DOHH2 (cell line): ENCODE data around the gene TTC28.

Experiments used
- H3F3A ChIP-seq: fragments of 200-600 bp; sonication (generic), shearing (Covaris generic); 2 replicates; pipeline ENCODE4 v1.6.0; 2016; ENCODE audit warnings: antibody characterized with exemption, mild to moderate bottlenecking; ENCODE audit not compliant: control insufficient read depth, insufficient read depth
- H3K27ac ChIP-seq: fragments of 200-600 bp; sonication (generic); 2 replicates; pipeline ENCODE4 v1.5.1; 2014; ENCODE audit warnings: low read depth, mild to moderate bottlenecking, low read length, moderate library complexity
- H3K27me3 ChIP-seq: fragments of 200-600 bp; sonication (generic); 2 replicates; pipeline ENCODE4 v1.6.1; 2014; ENCODE audit warnings: mild to moderate bottlenecking, low read length, mixed read lengths; ENCODE audit not compliant: control insufficient read depth
- H3K36me3 ChIP-seq: fragments of 200-600 bp; sonication (generic); 2 replicates; pipeline ENCODE4 v1.6.1; 2014; ENCODE audit warnings: mild to moderate bottlenecking, low read length, moderate library complexity, mixed read lengths; ENCODE audit not compliant: control insufficient read depth
- H3K4me1 ChIP-seq: fragments of 200-600 bp; sonication (generic); 2 replicates; pipeline ENCODE4 v1.6.1; 2014; ENCODE audit warnings: mild to moderate bottlenecking, low read length, mixed read lengths; ENCODE audit not compliant: control insufficient read depth
- H3K4me2 ChIP-seq: fragments of 200-600 bp; sonication (generic); 2 replicates; pipeline ENCODE4 v1.6.0; 2014; ENCODE audit warnings: mild to moderate bottlenecking, low read length, moderate library complexity
- H3K4me3 ChIP-seq: fragments of 200-600 bp; sonication (generic); 2 replicates; pipeline ENCODE4 v1.5.1; 2014; ENCODE audit warnings: mild to moderate bottlenecking, low read length, mixed read lengths
- H3K79me2 ChIP-seq: fragments of 200-600 bp; sonication (generic); 2 replicates; pipeline ENCODE4 v1.6.1; 2014; ENCODE audit warnings: mild to moderate bottlenecking, low read length, mixed read lengths; ENCODE audit not compliant: control insufficient read depth
- H3K9me2 ChIP-seq: fragments of 200-600 bp; sonication (generic); replicated peaks from 2 replicates; pipeline ENCODE4 v1.6.1; 2014; ENCODE audit warnings: mild to moderate bottlenecking, low read length, mixed read lengths; ENCODE audit not compliant: control insufficient read depth
- H3K9me3 ChIP-seq: fragments of 200-600 bp; sonication (generic); 2 replicates; pipeline ENCODE4 v1.6.1; 2014; ENCODE audit warnings: antibody characterized with exemption, low read length, mixed read lengths; ENCODE audit not compliant: control insufficient read depth, insufficient read depth
- H4K20me1 ChIP-seq: fragments of 200-600 bp; sonication (generic); 2 replicates; pipeline ENCODE4 v1.6.0; 2014; ENCODE audit warnings: low read depth, mild to moderate bottlenecking, antibody characterized with exemption, low read length, moderate library complexity; ENCODE audit not compliant: control insufficient read depth, insufficient read depth
- EZH2phosphoT487 ChIP-seq: fragments of 200-600 bp; sonication (generic); IDR thresholded peaks from 2 replicates; pipeline ENCODE4 v1.6.1; 2017; ENCODE audit warnings: borderline replicate concordance, mild to moderate bottlenecking, antibody characterized with exemption, low read length, moderate library complexity, mixed read lengths
- TF ChIP-seq, protein P1 (sequence below): fragments of 200-600 bp; sonication (generic); IDR thresholded peaks from one replicate; pipeline ENCODE4 v1.5.1; 2014; ENCODE audit warnings: antibody characterized with exemption, mild to moderate bottlenecking, low read depth, low read length; ENCODE audit not compliant: poor library complexity, severe bottlenecking

Gene TTC28

DNA sequence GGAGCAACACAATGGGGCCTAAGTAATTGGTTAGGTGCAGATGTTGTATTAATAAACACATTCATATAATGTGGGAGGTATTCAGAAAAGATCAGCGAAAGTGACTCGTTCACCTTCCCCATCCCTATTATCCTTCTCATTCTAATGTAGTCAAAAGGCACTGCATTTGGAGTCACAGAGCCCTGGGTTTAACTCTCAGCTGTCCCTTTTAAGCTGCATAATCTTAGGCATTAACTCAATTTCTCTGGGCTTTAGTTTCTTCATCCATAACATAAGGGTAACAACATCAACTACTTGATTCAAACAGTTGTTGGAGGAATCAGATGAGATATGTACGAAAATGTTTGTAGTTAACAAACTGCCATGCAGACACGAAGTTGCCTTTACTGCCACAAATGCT is 573.0 kb downstream of the TTC28 start:
- Histone ChIP-seq H3F3A (no peaks in the 10 kb centered on the region), H4K20me1 (no peaks in the 10 kb centered on the region), H3K4me2 (no peak overlapping the region), H3K4me3 (no peak overlapping the region), H3K4me1 (no peaks in the 10 kb centered on the region), H3K9me3 (no peaks in the 10 kb centered on the region), H3K27ac (no peak overlapping the region), H3K27me3 (no peaks in the 10 kb centered on the region), H3K36me3 (no peaks in the 10 kb centered on the region), H3K9me2 (no peaks in the 10 kb centered on the region), H3K79me2 (no peaks in the 10 kb centered on the region)
- TF ChIP-seq, protein P1, sequence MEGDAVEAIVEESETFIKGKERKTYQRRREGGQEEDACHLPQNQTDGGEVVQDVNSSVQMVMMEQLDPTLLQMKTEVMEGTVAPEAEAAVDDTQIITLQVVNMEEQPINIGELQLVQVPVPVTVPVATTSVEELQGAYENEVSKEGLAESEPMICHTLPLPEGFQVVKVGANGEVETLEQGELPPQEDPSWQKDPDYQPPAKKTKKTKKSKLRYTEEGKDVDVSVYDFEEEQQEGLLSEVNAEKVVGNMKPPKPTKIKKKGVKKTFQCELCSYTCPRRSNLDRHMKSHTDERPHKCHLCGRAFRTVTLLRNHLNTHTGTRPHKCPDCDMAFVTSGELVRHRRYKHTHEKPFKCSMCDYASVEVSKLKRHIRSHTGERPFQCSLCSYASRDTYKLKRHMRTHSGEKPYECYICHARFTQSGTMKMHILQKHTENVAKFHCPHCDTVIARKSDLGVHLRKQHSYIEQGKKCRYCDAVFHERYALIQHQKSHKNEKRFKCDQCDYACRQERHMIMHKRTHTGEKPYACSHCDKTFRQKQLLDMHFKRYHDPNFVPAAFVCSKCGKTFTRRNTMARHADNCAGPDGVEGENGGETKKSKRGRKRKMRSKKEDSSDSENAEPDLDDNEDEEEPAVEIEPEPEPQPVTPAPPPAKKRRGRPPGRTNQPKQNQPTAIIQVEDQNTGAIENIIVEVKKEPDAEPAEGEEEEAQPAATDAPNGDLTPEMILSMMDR: no peak
- TF ChIP-seq EZH2phosphoT487: no peak

DNA sequence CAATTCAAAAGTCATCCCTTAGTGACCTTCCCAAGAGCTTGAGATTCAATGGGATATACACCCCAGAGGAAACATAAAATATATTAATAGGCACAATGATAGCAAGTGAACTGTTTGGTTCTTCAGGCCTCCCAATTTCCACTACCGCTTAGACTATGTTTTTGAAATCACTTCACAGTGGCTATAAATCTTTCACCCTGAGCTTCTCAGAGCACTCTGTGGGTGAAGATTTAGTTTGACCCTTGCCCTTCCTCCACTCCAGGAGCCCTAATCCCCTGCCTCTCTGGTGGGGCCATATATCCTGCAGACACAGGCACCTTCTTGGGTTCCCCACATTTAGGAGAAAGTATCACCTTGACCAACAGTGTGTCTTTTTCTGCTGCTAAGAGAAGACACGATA is 573.7 kb downstream of the TTC28 start:
- Histone ChIP-seq H3K9me3 (no peaks in the 10 kb centered on the region), H3K79me2 (no peaks in the 10 kb centered on the region), H3K9me2 (no peaks in the 10 kb centered on the region), H3K4me1 (no peaks in the 10 kb centered on the region), H3K36me3 (no peaks in the 10 kb centered on the region), H3F3A (no peaks in the 10 kb centered on the region), H3K27ac (no peak overlapping the region), H4K20me1 (no peaks in the 10 kb centered on the region), H3K27me3 (no peaks in the 10 kb centered on the region), H3K4me2 (no peak overlapping the region), H3K4me3 (no peak overlapping the region)
- TF ChIP-seq EZH2phosphoT487: no peak
- TF ChIP-seq, protein P1: no peak

DNA sequence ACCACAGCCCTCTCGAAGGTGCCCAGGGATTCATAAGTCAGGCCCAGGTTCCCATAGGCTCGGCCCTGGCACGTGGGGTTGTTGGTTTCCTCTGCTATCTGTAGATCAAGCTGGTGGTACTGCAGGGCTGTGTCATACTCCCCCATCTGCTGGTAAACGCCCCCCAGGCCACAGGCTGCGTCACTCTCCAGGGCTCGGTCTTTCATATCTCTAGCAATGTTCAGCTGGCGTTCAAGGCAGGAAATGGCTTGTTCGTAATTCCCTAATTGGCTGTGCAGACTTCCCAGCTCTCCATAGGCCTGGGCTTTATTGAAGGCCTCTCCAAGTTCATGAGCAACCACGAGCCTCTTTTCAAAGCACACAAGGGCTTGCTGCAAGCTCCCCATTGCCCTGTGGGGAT is 574.2 kb downstream of the TTC28 start:
- H3K9me3 ChIP-seq: no peaks in the 10 kb centered on the region
- no peak overlapping the region for H3K4me3 ChIP-seq
- H3K9me2 ChIP-seq: no peaks in the 10 kb centered on the region
- no peak overlapping the region for H3K27ac ChIP-seq
- TF ChIP-seq, protein P1: no peak
- TF ChIP-seq EZH2phosphoT487: no peak
- H3K4me2 ChIP-seq: no peak overlapping the region
- no peaks in the 10 kb centered on the region for H3K27me3 ChIP-seq
- H3K79me2 ChIP-seq: no peaks in the 10 kb centered on the region
- no peaks in the 10 kb centered on the region for H4K20me1 ChIP-seq
- no peaks in the 10 kb centered on the region for H3F3A ChIP-seq
- H3K36me3 ChIP-seq: no peaks in the 10 kb centered on the region
- no peaks in the 10 kb centered on the region for H3K4me1 ChIP-seq

DNA sequence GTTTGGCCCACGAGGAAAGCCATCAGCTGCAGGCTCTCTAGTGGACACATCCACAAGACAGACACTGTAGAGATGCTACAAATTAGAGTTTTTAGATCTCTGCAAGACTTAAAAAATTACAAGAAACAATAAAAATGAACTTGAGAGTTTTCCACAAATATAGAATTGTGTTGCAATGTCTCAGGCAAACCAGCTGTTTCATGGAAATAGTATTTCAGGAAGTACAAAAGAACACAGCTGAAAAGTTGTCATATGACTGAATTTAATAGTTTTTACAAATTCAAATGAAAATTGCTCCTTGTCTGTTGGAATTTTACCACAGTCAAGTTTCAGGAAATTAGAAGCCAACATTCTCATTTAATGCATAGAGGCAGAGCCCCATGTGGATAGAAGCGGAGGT is 576.0 kb downstream of the TTC28 start:
- Histone ChIP-seq H3K9me3 (no peaks in the 10 kb centered on the region), H3K4me2 (no peak overlapping the region), H4K20me1 (no peaks in the 10 kb centered on the region), H3K79me2 (no peaks in the 10 kb centered on the region), H3K36me3 (no peaks in the 10 kb centered on the region), H3K4me3 (no peak overlapping the region), H3K27ac (no peak overlapping the region), H3K4me1 (no peaks in the 10 kb centered on the region), H3F3A (no peaks in the 10 kb centered on the region), H3K27me3 (no peaks in the 10 kb centered on the region), H3K9me2 (no peaks in the 10 kb centered on the region)
- no peak for TF ChIP-seq EZH2phosphoT487
